ENCODE measurements around the gene NLGN1. TPM values are rescaled to one million over a fixed set of nuclear protein-coding genes. Genes with fewer than 3 reads are reported as not detected.

Gene NLGN1
- total RNA-seq, 1 experiment from 2014 or later: not detected

- no peaks in the 10 kb centered on the region for H3K4me1 ChIP-seq (ENCODE audit: control insufficient read depth in 1 of 2, insufficient read depth in 2 of 2, low read length in 2 of 2)
- no peak overlapping the region for H3K9ac ChIP-seq (ENCODE audit: low read length)
- H3K9me2 ChIP-seq (ENCODE audit: insufficient read depth): no peaks in the 10 kb centered on the region
- H3K4me2 ChIP-seq (ENCODE audit: low read length): no peak overlapping the region
- H3K27me3 ChIP-seq (ENCODE audit: insufficient read depth, low read length): no peaks in the 10 kb centered on the region
- no peak overlapping the region for H3K27ac ChIP-seq (ENCODE audit: low read depth, low read length)
- RAD21 ChIA-PET (ENCODE audit: low non-redundant PET in 1 of 2, low total read pairs in 2 of 2, uncharacterized antibody in 2 of 2, unreplicated experiment in 2 of 2): no interaction called here
- no peaks in the 10 kb centered on the region for H3K79me2 ChIP-seq (ENCODE audit: insufficient read depth, low read length)
- H3K36me3 ChIP-seq (ENCODE audit: control insufficient read depth in 1 of 2, insufficient read depth in 2 of 2, low read length in 2 of 2): no peaks in the 10 kb centered on the region
- CTCF ChIA-PET: no interaction called here
- no TSS peak for BruUV-seq (replicated peaks)
- peaks cover 0 to 3% of the 10 kb centered on the region in 2 experiments; a peak in 1 of 4 replicates for H3K9me3 ChIP-seq (ENCODE audit: control insufficient read depth in 1 of 2, insufficient read depth in 1 of 2, low read depth in 1 of 2, low read length in 2 of 2)
- no peaks in the 10 kb centered on the region for H4K20me1 ChIP-seq (ENCODE audit: insufficient read depth)
- DNase-seq (ENCODE audit: low read depth, low spot score): no peak
- POLR2A ChIA-PET: no interaction called here
- intact Hi-C loops (cut with micrococcal nuclease): no loop called here
- H3K4me3 ChIP-seq (replicated peaks in 1 of 2; ENCODE audit: low read depth in 1 of 2, low read length in 2 of 2): no peak overlapping the region
- TF ChIP-seq EGR1 (IDR thresholded peaks at IDR 0.05; ENCODE audit: low read depth) (no peak), ZBTB33 (IDR thresholded peaks at IDR 0.05; ENCODE audit: extremely low read depth, insufficient replicate concordance, low read length) (no peak), ATF3 (IDR thresholded peaks at IDR 0.05) (no peak), YY1 (IDR thresholded peaks at IDR 0.05; ENCODE audit: extremely low read depth, insufficient replicate concordance, low read depth, low read length) (no peak), POLR2A (IDR thresholded peaks at IDR 0.05; ENCODE audit: borderline replicate concordance, extremely low read depth, insufficient read depth, insufficient read length) (no peak), MAX (IDR thresholded peaks at IDR 0.05) (no peak), ELF1 (IDR thresholded peaks at IDR 0.05; ENCODE audit: borderline replicate concordance, low read depth) (no peak), SP1 (IDR thresholded peaks at IDR 0.05; ENCODE audit: low read depth) (no peak), ZNF274 (IDR thresholded peaks at IDR 0.05; ENCODE audit: low read depth, low read length) (no peak), ZFX (IDR thresholded peaks at IDR 0.05) (no peak), TCF7L2 (IDR thresholded peaks at IDR 0.05; ENCODE audit: borderline replicate concordance, extremely low read depth, insufficient read depth, insufficient read length) (no peak), REST (IDR thresholded peaks at IDR 0.05; ENCODE audit: low read depth) (no peak), JUND (IDR thresholded peaks at IDR 0.05) (no peak), EZH2phosphoT487 (IDR thresholded peaks at IDR 0.05; ENCODE audit: borderline replicate concordance) (no peak), POLR2AphosphoS5 (IDR thresholded peaks at IDR 0.05; ENCODE audit: low read depth, low read length) (no peak), CEBPB (IDR thresholded peaks at IDR 0.05; ENCODE audit: low read depth) (no peak), CBX3 (IDR thresholded peaks at IDR 0.05; ENCODE audit: low read depth) (no peak), CTCF (IDR thresholded peaks at IDR 0.05 in 2 of 3, conservative IDR thresholded peaks at IDR 0.05 in 1 of 3; ENCODE audit: borderline replicate concordance in 1 of 3, insufficient read depth in 1 of 3, low read depth in 2 of 3, low read length in 2 of 3) (no peak), EZH2 (IDR thresholded peaks at IDR 0.05) (no peak), FOSL1 (IDR thresholded peaks at IDR 0.05; ENCODE audit: low read depth) (no peak)
- H2AFZ ChIP-seq (ENCODE audit: low read depth, low read length, poor library complexity, severe bottlenecking): no peak overlapping the region
- ATAC-seq: no peak
Observed at GRCh38 chr3:174046311-174046710, 648.8 kb downstream of the NLGN1 start.
